Measurements from ENCODE around the gene FBXL7. TPM values are rescaled to one million over a fixed set of nuclear protein-coding genes. Genes with fewer than 3 reads are reported as not detected.

FBXL7 gene
- polyA plus RNA-seq, 3 donors, result not detected

DNA sequence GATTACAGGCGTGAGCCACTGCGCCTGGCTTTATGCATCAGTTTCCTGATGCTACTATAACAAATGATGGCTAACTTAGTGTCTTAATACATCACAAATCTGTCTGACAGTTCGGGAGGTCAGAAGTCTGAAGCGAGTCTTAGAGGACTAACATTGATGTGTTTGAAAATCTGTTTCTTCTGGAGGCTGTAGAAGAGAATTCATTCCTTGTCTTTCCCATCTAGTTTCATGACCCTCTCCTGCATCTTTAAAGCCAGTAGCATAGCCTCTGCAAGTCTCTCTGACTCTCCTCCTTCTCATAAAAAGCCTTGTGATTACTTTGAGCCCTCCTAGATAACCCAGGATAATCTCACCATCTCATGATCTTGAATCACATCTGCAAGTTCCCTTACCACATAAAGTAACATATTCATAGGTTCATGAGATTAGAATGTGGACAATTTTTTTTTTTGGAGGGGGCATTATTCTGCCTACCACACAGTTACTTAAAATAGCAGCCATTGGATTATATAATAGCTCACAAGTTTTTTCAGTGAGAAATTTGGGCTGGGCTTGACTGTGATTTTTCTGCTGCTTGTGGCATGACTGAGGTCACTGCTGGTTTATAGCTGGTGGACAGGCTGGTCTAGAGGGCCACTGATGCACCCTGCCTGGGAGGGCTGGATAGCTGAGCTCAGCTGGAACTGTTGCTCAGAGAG lies 134.8 kb downstream of the FBXL7 start:
- peaks cover 11 to 17% of the 10 kb centered on the region in 2 donors for H3K9me3 ChIP-seq (replicated peaks in 1 of 2; ENCODE audit: control insufficient read depth in 1 of 2, insufficient read depth in 1 of 2, low read length in 2 of 2)
- no peak overlapping the region for H3K4me3 Mint-ChIP-seq
- H3K36me3 Mint-ChIP-seq, result no peaks in the 10 kb centered on the region
- peaks cover 0 to 1% (median 0%) of the 10 kb centered on the region in 3 donors for H3K27me3 Mint-ChIP-seq (ENCODE audit: low read depth in 3 of 3)
- no peak overlapping the region for H2AFZ ChIP-seq (ENCODE audit: insufficient read depth, low read depth, low read length, poor library complexity, severe bottlenecking)
- H3K79me2 ChIP-seq (ENCODE audit: insufficient read depth, low read length), result no peaks in the 10 kb centered on the region
- no peak overlapping the region for H3K4me3 ChIP-seq (replicated peaks in 1 of 3; ENCODE audit: low read depth in 2 of 3, low read length in 3 of 3)
- no peak for DNase-seq
- no peak overlapping the region for H3K27ac Mint-ChIP-seq
- TF ChIP-seq, protein P1, sequence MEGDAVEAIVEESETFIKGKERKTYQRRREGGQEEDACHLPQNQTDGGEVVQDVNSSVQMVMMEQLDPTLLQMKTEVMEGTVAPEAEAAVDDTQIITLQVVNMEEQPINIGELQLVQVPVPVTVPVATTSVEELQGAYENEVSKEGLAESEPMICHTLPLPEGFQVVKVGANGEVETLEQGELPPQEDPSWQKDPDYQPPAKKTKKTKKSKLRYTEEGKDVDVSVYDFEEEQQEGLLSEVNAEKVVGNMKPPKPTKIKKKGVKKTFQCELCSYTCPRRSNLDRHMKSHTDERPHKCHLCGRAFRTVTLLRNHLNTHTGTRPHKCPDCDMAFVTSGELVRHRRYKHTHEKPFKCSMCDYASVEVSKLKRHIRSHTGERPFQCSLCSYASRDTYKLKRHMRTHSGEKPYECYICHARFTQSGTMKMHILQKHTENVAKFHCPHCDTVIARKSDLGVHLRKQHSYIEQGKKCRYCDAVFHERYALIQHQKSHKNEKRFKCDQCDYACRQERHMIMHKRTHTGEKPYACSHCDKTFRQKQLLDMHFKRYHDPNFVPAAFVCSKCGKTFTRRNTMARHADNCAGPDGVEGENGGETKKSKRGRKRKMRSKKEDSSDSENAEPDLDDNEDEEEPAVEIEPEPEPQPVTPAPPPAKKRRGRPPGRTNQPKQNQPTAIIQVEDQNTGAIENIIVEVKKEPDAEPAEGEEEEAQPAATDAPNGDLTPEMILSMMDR (IDR thresholded peaks at IDR 0.05), result no peak
- 100% methylated on average over 2 of the region's 4 CpGs for WGBS (ENCODE audit: insufficient coverage)
- H3K4me1 ChIP-seq (ENCODE audit: control insufficient read depth in 1 of 2, insufficient read depth in 2 of 2, low read length in 2 of 2), result no peaks in the 10 kb centered on the region
- H3K9ac ChIP-seq (ENCODE audit: insufficient read depth, low read length, poor library complexity, severe bottlenecking), result no peak overlapping the region
- no peaks in the 10 kb centered on the region for H3K36me3 ChIP-seq (replicated peaks in 1 of 2; ENCODE audit: control insufficient read depth in 1 of 2, insufficient read depth in 2 of 2, low read length in 2 of 2)
- no peak overlapping the region for H3K4me2 ChIP-seq (replicated peaks; ENCODE audit: extremely low read depth, low read length, poor library complexity, severe bottlenecking)
- no peaks in the 10 kb centered on the region for H3K4me1 Mint-ChIP-seq
- peaks cover 2 to 10% (median 3%) of the 10 kb centered on the region in 7 donors for H3K9me3 Mint-ChIP-seq
- no peaks in the 10 kb centered on the region for H3K27me3 ChIP-seq (ENCODE audit: control insufficient read depth in 2 of 2, insufficient read depth in 2 of 2, low read length in 2 of 2)
- intact Hi-C loops (cut with micrococcal nuclease), result no loop called here
- no peak overlapping the region for H3K27ac ChIP-seq (ENCODE audit: low read depth in 1 of 2, low read length in 2 of 2)
- no peaks in the 10 kb centered on the region for H4K20me1 ChIP-seq (ENCODE audit: insufficient read depth, low read length)

DNA sequence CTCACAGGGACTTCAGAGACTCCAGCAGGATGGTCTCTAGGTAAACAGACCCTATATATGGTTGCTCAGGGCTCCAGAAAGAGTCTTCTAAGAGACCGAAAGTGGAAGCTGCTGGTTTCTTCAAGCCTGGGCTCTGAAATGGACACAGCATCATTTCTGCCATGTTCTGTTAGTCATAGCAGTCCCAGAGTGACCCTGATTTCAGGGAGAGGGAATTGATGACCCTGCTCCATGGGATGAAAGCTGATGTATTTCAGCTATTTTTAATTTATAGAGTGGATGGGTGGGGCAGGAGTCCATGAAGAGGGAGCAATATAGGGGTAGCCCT lies 135.3 kb downstream of the FBXL7 start:
- H3K4me3 ChIP-seq (replicated peaks in 1 of 3; ENCODE audit: low read depth in 2 of 3, low read length in 3 of 3), result no peak overlapping the region
- intact Hi-C loops (cut with micrococcal nuclease), result no loop called here
- no peaks in the 10 kb centered on the region for H3K36me3 Mint-ChIP-seq
- no peaks in the 10 kb centered on the region for H3K36me3 ChIP-seq (replicated peaks in 1 of 2; ENCODE audit: control insufficient read depth in 1 of 2, insufficient read depth in 2 of 2, low read length in 2 of 2)
- H3K27me3 Mint-ChIP-seq (ENCODE audit: low read depth in 3 of 3), result peaks cover 0 to 1% (median 0%) of the 10 kb centered on the region in 3 donors
- 92% methylated on average over 1 of the region's 1 CpG for WGBS (ENCODE audit: insufficient coverage)
- no peak for DNase-seq
- H3K27ac ChIP-seq (ENCODE audit: low read depth in 1 of 2, low read length in 2 of 2), result no peak overlapping the region
- no peak overlapping the region for H3K4me3 Mint-ChIP-seq
- H4K20me1 ChIP-seq (ENCODE audit: insufficient read depth, low read length), result no peaks in the 10 kb centered on the region
- H3K9ac ChIP-seq (ENCODE audit: insufficient read depth, low read length, poor library complexity, severe bottlenecking), result no peak overlapping the region
- no peak overlapping the region for H2AFZ ChIP-seq (ENCODE audit: insufficient read depth, low read depth, low read length, poor library complexity, severe bottlenecking)
- no peaks in the 10 kb centered on the region for H3K79me2 ChIP-seq (ENCODE audit: insufficient read depth, low read length)
- H3K4me2 ChIP-seq (replicated peaks; ENCODE audit: extremely low read depth, low read length, poor library complexity, severe bottlenecking), result no peak overlapping the region
- H3K9me3 ChIP-seq (replicated peaks in 1 of 2; ENCODE audit: control insufficient read depth in 1 of 2, insufficient read depth in 1 of 2, low read length in 2 of 2), result peaks cover 11 to 22% of the 10 kb centered on the region in 2 donors
- H3K9me3 Mint-ChIP-seq, result peaks cover 2 to 8% (median 4%) of the 10 kb centered on the region in 7 donors
- no peaks in the 10 kb centered on the region for H3K4me1 ChIP-seq (ENCODE audit: control insufficient read depth in 1 of 2, insufficient read depth in 2 of 2, low read length in 2 of 2)
- H3K27ac Mint-ChIP-seq, result no peak overlapping the region
- H3K4me1 Mint-ChIP-seq, result no peaks in the 10 kb centered on the region
- H3K27me3 ChIP-seq (ENCODE audit: control insufficient read depth in 2 of 2, insufficient read depth in 2 of 2, low read length in 2 of 2), result no peaks in the 10 kb centered on the region
- TF ChIP-seq, protein P1 (IDR thresholded peaks at IDR 0.05), result no peak

Data from CD14-positive monocyte (primary cell).